Activated gamma-delta T cell treated with Interleukin-2 at 50 U/mL for 16 hours (primary cell): ENCODE results near the gene SLC27A4.
"Not testable (repeated sequence)": the region's sequence is repeated elsewhere in the genome, so short reads cannot be mapped to it uniquely, and the experiment has no call there.

Experiments
- DNase-seq: peaks from one replicate; pipeline ENCODE4 v3.0.0-alpha.2; 2020

Gene SLC27A4

DNA sequence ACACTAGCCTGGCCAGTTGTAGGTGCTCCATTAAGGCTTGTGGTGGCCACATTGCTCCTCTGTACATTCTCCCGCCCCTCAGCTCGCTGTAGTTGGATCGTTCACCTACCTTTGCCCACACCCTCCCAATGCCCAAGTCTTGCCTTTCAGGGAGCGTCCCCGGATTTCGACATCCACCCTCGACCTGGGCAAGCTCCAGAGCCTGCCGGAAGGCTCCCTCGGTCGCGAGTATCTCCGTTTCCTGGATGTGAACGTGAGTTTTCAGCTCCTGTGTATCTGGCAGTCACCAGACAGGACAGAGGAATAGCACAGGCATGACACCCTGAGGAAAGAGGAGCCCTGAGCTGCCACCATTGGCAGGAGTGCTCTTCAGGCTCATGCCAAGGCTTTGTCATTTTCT lies 14.7 kb upstream of the SLC27A4 start:
- no peak for DNase-seq

DNA sequence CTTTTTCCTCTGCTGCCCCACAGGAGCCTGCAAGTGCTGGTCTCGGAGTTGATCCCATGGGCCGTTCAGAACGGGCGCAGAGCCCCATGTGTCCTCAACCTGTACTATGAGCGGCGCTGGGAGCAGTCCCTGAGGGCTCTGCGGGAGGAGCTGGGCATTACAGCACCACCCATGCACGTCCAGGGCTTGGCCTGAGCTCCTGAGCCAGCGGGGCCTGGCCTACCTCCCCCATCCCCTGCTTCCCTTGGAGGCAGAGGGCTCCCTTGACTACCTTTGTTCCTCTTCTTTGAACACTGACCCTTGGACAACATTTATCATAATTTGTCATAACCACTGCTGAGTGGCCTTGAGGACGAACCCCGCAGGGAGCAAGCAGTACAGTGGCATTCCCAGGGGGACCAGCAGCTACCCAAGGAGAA lies 6.9 kb upstream of the SLC27A4 start:
- no peak for DNase-seq

DNA sequence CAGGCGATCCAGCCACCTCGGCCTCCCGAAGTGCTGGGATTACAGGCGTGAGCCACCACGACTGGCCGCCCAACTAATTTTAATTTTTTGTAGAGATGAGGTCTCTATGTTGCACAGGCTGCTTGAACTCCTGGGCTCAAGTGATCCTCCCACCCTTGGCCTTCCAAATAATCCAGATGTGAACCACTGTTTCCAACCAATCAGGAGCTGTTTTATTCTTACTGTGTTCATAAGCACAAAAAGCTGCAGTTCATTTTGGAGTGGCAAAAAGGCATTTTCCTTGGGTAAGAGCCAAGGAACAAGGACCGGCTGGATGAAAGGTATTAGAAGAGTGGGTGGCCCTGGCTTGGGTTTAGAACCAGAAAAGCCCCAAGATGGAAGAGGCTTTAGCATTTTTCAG lies 5.2 kb upstream of the SLC27A4 start:
- no peak for DNase-seq

DNA sequence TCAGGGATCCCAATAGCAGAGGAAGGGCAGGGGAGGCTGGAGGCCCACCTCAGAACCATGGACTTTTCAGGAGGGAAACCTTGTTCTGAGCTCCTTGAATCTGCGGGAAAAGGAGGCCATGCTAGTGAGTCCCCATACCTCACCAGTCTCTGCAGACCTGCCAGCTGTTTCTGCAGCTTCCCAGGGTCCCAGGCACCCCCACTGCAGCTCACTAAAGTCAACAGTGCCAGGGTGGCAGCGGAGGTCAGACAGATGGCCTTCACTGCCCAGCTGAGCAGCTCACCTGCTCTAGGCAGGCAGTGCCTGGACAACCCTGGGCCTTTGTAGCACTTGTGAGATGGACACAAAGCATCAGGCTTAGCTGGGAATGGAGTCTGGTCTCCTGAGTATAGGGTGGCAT lies 4.4 kb upstream of the SLC27A4 start:
- no peak for DNase-seq

DNA sequence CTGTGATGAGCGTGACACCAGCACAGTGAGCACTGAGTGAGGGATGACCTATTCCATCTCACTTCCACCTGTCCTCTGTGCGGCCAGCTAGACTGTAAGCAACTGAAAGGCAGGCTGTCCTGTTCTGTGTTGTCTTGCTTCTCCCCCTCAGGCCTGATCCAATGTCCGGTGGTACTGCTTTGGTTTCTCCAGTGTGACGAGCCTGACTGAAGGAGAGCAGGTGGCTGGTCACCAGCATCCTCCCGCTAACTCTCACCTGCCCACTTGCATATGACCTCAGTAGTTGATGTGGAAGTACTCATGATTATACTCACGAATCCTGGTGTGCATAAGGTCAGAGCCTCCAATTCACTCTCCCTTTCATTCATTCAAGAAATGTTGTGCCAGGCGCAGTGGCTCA lies 2.4 kb upstream of the SLC27A4 start:
- DNase-seq: no peak

- not testable (repeated sequence) for DNase-seq
Observed at GRCh38 chr9:128338852-128339614, 1.3 kb upstream of the SLC27A4 start.

DNA sequence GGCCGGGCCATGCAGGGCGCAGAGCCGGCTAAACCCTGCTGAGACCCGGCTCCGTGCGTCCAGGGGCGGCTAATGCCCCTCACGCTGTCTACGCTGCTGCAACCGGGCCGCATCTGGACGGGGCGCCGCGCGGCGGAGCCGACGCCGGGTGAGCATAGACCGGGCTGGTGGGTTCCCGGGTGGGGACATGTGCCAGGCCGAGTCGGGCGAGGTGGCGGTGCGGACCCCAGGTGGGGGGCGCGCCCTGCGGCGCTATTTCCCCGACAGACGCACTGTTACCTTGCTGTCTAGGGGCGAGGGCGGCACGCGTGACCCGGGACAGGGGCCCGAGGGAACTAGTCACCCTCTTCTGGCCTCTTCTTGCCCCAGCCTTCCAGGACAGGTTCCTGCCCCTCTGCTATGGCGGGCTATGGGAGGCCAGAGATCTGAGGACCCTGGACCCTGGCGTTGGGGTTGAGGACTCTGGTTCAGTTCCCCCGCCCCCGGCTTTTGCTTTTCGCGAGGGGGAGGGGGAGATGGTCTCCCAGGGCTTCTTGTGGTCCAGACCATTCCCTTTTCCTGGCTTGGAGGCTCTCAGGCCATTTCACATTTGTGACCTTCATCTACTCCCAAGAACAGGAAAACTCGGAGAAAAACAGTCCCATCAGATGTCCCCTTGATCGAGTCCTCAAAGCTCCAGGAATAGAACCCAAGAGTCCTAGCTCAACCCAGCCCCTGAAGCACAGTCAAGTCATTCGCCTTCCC lies 536 bp downstream of the SLC27A4 start:
- DNase-seq: no peak

DNA sequence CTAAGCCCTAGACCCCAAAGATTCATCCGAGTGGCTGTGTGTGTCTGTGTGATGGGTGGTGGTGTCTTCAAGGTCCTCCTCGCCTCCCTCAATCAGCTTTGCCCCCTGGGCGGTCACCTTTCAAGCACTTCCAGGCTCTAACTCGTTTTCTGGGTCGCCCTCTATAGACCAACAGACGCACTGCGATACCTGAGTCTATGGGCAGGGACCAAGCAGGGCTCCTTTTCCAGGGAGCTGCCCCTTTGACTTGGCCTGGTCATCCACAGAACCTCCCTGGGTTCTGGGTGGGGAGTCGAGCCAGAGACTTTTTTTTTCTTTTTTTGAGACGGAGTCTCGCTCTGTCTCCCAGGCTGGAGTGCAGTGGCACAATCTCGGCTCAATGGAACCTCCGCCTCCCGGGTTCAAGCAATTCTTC lies 1.1 kb downstream of the SLC27A4 start:
- peak; percentile 64 for DNase-seq

DNA sequence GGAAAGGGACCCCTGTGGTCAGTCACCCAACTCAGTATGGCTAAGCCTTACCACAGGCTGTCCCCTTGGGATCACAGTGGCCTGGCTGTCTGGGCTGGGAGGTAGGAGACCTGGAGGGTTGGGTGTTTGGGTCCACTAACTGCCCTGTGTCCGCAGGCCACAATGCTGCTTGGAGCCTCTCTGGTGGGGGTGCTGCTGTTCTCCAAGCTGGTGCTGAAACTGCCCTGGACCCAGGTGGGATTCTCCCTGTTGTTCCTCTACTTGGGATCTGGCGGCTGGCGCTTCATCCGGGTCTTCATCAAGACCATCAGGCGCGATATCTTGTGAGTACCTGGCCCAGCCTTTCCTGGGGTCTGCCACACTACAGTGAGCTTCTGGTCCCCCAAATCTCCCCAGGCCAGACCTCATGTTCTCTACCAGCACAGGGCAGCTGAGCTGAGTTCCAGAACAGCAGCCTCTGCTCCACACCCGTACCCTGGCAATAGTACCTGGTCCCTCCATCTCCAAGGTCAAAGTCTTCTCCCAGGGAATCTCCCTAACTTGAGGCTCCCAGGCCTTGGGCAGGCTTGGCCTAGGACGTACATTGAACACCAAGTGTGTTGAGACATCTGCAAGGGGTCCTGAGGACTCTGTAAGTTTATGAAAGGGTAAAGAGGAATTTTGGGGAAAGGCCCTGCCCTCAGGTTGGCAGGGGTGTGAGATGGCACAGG lies 2.8 kb downstream of the SLC27A4 start:
- no peak for DNase-seq

DNA sequence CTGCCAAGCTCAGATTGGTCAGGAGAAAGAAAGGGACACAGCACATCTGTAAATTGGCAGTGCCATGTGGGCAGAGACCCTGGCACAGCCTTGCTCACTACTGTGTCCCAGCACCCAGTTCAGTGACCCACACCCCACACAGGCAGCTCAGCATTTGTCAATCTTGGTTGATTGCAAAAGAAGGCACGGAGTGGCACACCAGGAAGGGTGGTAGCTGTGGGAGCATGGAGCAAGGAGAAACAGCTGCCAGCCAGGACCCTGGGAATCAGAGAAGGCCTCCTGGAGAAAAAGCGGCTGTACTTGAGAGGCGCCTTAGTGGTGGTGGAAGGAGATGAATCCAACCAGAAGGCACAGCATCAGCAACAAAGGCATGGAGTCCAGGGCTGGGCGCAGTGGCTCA lies 3.5 kb downstream of the SLC27A4 start:
- DNase-seq: no peak

DNA sequence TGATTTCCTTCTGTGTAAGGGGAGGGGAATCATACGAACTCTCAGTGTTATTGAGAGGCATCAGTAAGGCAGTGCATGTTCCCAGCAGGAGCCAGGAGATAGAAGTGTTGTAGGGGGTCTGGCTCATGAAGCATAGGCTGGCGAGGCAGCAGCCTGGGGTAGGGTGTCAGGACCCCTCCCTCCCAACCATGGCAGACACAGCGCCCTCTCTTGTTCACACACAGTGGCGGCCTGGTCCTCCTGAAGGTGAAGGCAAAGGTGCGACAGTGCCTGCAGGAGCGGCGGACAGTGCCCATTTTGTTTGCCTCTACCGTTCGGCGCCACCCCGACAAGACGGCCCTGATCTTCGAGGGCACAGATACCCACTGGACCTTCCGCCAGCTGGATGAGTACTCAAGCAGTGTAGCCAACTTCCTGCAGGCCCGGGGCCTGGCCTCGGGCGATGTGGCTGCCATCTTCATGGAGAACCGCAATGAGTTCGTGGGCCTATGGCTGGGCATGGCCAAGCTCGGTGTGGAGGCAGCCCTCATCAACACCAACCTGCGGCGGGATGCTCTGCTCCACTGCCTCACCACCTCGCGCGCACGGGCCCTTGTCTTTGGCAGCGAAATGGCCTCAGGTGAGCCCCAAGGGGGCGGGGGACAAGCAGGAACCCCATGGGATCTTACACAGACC lies 4.7 kb downstream of the SLC27A4 start:
- DNase-seq: no peak

- DNase-seq: no peak
Observed at GRCh38 chr9:128349125-128349524, 8.8 kb downstream of the SLC27A4 start.

DNA sequence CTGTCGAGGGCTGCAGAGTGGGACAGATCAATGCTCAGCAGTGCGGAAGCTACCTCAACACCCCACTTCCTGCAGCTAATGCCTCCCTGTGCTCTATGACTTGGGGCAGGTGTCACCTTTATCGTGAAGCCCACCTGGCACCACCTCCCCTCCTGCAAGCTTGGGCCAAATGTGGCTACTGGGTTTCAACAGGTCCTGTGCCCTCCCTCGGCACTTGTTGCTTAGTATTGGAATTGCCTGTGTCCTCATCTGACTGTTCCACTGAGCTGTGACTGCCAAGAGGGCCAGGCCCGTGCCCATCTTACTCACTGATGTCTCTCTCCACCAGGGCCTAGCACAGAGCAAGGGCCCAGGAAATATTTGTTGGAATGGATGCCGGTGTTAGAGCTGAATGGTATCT lies 9.4 kb downstream of the SLC27A4 start:
- no peak for DNase-seq

DNA sequence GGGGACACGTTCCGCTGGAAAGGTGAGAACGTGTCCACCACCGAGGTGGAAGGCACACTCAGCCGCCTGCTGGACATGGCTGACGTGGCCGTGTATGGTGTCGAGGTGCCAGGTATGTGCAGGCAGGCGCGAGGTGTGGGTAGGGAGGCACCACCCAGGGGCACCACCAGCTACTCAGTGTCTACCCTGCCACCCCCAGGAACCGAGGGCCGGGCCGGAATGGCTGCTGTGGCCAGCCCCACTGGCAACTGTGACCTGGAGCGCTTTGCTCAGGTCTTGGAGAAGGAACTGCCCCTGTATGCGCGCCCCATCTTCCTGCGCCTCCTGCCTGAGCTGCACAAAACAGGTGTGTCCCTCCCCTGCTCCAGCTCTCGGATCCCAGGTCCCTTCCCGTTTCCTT lies 15.1 kb downstream of the SLC27A4 start:
- DNase-seq: no peak

DNA sequence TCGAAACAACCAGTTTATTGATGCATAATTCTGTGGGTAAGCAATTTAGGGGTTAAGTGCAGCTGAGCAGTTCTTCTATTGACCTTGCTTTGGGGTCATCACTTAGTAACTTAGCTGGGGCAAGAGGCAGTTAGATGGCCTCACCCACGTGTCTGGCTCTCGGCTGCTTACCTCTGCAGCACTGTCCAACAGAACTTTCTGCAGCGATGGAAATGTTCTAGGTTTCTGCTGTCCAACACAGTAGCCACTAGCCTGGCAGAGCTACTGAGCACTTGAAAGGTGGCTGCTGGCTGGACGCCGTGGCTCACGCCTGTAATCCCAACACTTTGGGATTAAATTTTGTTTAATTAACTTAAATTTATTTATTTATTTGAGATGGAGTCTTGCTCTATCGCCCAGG lies 17.8 kb downstream of the SLC27A4 start:
- DNase-seq: no peak

- no peak for DNase-seq
Observed at GRCh38 chr9:128358861-128359260, 18.5 kb downstream of the SLC27A4 start.

DNA sequence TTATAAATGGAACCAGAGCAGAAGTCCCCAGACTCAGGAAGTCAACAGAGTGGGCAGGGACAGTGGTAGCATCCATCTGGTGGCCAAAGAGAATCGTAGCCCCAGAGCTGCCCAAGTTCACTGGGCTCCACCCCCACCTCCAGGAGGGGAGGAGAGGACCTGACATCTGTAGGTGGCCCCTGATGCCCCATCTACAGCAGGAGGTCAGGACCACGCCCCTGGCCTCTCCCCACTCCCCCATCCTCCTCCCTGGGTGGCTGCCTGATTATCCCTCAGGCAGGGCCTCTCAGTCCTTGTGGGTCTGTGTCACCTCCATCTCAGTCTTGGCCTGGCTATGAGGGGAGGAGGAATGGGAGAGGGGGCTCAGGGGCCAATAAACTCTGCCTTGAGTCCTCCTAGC lies 20.5 kb downstream of the SLC27A4 start:
- DNase-seq: no peak

GRCh38 chr9:128361296-128361985 lies 21.1 kb downstream of the SLC27A4 start:
- DNase-seq: no peak

DNA sequence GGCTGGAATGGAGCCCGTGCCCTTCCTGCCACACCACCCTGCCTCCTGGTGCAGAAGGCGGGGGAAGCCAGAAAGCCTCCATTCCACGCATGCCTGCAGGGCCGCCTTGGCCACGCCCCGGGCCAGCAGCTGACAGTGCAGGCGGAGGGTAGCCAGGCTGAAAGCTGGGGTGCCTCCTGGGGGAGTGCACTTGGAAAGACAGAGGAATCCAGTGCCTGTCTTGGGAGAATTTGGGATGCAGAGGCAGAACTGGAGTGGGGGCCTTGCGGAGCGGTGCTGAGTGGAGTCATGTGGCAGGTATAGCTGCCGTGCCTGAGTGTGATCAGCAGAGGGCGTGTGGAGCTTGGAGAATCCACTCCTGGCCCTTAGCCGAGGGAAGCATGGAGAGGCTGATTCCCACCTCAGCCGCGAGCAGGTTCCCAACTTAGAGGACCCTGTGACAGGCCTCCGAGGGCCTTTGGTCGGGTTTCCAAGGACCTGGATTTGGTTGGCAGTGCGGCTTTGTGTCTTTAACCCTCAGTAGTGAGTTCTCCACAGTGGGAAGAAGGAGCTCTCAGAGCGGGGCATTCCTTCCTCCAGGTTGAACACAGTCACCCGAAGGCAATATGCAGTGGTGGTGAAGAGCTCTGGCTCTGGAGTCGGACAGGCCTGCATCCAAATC lies 21.8 kb downstream of the SLC27A4 start:
- DNase-seq: peak; percentile 61

DNA sequence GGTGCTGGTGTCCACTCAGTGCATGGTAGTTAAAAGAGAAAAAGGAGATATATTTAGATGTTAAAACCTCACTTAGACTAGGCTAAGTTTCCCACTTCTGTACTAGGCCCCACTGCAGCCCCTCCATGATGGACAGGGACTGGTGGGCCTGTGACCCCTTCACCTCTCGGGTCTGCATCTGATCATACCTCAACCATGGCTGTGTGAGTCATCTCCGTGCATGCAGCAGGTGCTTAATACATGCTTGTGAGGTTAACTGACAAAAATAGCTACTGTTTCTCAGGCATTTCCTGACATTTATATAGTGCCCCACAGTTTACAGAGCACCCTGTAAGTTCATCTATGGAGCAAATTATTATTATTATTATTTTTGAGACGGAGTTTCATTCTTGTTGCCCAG lies 22.4 kb downstream of the SLC27A4 start:
- DNase-seq: no peak

GRCh38 chr9:128365525-128365924 lies 25.2 kb downstream of the SLC27A4 start:
- DNase-seq: no peak
